ENCODE results near the gene TBC1D9.
"Not testable (repeated sequence)": the region's sequence is repeated elsewhere in the genome, so short reads cannot be mapped to it uniquely, and the experiment has no call there.

TBC1D9 gene

DNA sequence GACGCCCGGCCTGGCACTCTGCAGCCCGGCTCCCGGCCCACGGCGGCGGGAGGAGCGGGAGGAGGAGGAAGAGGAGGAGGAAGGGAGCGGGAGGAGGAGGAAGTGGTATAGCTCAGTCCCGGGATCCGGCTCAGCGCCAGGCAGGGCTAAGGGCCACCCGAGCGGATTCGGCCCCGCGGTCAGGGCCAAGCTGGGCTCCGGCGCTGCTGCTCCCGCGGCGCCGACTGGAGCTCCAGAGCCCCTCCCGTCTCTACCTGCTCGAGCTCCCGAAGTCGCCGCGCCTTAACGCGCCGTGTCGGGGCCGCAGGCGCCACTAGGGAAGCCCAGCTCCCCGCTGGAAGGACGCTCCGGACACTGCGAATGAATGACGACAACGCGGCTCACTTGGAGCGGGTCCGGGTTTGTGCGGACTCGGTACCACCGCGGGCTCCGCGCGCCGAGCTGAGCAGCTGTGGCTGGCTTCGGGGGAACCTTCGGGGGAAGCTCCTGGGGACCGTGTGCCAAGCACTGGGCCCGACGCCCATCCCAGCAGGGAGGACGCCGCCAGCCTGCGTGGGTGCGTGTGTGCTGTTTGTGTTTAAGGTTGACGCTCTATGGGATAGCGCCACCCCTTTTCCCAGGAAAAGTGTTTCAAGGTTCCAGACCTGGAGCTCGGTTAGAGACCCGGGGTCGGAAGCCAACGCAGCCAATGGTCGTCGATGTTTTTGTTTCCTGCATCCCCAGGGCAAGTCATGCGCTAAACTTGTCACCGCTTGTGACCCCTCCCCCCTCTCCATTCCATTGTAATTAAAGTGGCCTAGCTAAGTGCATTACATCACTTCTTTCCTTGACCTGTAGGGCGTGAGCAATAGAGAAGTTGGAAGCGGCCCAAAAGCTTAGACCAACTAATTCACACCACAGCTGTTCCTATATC is at the start of gene TBC1D9:
Gene TBC1D9, minus strand, starts transcription at position 67 of the 913 bp plus-strand sequence. CDS start 340 bp downstream, outside the sequence.
- peak in 1 of 2 experiments; percentile 1 for DNase-seq (ENCODE audit: low read depth in 2 of 2)

DNA sequence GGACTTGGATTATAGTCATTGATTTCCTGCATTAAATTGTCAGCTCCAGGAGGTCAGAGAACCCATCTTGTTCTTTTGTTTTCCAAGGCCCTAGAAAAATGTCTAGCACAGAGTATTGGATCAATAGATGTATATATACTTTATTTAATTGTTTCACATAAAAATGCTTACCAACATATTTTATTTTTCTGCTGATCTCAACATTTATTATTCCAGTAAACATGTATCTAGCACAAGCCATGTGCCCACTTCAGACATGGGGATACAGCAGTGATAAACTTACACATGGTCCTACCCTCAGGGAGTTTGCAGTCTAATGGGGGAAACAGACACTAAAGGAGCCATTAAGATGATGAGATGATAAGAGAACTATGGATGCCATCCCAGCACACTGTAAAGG is 49.1 kb upstream of the TBC1D9 start:
- no peak for DNase-seq (ENCODE audit: low read depth in 2 of 2)

DNA sequence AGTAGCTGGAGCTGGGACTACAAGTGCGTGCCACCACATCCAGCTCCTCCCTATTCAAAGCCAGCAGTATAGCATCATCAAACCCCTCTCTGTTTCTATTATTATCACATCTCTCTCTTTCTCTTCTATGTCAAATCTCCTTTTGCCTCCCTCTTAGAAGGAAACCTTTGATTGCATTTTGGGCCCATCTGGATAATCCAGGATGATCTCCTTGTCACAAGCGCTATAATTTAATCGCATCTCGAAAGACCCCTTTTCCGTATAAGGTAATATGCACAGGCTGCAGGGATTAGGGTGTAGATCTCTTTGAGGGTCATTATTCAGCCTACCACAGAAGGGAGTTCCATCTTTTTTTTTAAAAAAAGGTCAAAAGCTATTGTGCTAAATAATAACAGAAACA is 46.4 kb upstream of the TBC1D9 start:
- DNase-seq (ENCODE audit: low read depth in 2 of 2), result no peak

DNA sequence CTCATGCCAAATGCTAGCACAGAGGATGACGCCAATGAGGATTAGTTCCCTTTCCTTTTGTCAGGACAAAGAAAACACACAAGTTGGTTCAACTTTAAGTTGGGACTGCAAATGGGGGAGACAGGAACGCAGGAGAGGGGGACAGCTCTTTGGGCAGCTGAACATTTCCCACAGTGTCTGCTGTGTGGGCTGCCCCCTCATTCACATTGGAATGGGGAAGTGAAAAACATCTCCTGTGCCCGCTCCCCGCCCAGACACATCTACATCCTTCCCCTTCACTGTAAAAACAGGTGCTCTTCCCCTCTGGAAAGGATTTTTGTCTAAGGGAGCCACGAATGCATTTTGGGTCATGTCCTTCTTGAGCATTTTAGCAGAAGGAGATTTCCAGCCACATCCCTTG is 44.5 kb upstream of the TBC1D9 start:
- no peak for DNase-seq (ENCODE audit: low read depth in 2 of 2)

DNA sequence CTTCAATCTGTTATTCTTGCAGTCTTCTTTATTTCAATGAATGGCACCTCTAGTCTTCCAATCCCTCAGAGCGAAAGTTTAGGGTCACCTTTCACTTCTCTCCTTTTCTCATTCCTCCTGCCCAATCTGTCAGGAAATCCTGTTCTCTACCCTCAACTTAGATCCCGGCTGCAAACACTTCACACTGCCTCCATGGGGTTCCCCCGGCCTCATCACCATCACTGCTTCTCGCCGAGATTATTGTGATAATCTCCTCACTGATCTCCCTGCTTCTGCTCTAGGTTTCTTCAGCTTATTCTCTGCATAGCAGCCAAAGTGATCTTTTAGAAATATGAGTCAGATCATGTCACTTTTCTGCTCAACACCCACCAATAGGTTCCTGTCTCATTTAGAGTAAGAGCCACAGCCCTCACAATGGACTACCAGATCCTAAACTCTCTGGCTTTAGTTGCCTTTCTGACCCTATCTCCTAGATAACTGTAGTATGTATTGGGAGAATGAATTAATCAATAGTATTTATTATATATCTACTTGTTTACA is 43.6 kb upstream of the TBC1D9 start:
- DNase-seq (ENCODE audit: low read depth in 2 of 2), result no peak

DNA sequence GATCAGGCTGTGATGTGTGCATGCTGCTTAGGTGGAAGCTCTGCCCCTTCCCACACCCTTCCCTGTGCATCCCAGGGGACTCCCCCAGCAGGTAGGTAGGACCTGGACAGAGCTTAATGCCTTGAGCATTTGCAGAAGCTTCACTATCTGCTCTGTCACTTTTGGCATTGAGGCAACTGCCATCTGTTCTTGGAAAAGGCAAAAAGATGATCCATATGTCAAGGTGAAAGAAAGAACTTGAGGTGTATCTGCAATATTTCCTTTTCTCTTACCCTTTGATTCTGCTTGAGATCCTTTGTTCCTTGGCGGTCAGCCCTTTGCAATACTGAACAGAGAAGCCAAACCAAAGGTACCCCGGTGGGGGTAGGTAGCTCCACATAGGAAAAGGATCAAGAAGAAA is 37.1 kb upstream of the TBC1D9 start:
- no peak for DNase-seq (ENCODE audit: low read depth in 2 of 2)

DNA sequence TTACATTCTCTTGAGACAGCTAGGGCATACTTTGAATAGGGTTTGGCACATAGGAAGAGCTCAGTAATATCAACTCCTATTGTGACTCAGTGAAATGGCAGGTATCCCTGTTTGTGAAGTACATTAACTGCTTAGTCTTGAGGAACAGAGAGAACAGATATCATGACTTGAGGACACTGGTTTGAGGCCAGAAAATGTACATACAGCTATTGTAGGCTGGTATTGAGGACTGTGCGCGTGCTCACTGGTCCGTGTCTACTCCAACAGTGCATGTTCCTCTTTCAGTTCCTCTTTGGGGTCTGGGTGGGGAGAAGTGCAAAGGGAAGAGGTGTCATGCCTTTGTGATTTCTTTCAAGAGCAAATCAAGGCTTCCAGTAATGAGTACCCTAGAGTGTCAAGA is 34.6 kb upstream of the TBC1D9 start:
- DNase-seq (ENCODE audit: low read depth in 2 of 2), result no peak

DNA sequence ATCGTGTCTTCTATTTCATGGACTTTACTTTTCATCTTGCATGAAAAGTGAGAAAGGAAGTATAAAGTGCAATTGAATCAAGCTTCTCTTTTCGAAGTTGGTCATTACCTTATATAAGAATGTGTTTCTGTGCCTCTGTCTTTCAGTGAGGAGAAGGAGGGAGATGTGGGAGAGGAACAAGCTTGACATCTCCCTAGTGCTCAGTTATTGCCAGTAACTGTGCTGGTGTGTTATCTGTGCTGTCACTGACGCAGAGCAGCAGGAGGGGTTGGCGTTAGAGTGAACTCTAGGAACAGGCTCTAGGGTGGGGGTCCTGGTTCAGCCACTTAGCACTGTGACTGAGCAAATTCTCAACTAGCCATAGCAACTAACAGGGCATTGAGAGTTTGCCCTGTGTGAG is 34.0 kb upstream of the TBC1D9 start:
- no peak for DNase-seq (ENCODE audit: low read depth in 2 of 2)

DNA sequence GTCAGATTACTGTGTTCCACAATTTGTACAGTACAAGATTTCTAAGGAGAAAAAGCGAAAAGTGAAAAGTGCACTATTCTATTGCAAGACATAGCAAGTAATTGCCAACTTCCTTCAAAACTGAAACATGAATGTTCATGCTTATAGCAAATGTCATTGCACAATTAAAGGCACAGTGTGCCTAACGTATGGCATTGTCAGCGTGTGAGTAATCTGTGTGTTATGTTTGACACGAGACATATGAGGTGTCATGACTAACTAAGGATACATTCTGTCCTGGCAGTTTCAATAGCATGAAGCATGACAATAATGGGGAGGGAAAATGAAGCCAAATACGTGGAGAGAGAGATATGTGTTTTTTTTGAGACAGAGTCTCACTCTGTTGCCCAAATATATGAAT is 33.6 kb upstream of the TBC1D9 start:
- DNase-seq (ENCODE audit: low read depth in 2 of 2), result no peak

DNA sequence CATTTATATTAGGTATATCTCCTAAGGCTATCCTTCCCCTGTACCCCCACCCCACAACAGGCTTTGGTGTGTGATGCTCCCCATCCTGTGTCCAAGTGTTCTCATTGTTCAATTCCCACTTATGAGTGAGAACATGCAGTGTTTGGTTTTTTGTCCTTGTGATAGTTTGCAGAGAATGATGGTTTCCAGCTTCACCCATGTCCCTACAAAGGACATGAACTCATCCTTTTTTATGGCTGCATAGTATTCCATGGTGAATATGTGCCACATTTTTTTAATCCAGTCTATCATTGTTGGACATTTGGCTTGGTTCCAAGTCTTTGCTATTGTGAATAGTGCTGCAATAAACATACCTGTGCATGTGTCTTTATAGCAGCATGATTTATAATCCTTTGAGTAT is 26.6 kb upstream of the TBC1D9 start:
- not testable (repeated sequence) for DNase-seq (ENCODE audit: low read depth in 2 of 2)

DNA sequence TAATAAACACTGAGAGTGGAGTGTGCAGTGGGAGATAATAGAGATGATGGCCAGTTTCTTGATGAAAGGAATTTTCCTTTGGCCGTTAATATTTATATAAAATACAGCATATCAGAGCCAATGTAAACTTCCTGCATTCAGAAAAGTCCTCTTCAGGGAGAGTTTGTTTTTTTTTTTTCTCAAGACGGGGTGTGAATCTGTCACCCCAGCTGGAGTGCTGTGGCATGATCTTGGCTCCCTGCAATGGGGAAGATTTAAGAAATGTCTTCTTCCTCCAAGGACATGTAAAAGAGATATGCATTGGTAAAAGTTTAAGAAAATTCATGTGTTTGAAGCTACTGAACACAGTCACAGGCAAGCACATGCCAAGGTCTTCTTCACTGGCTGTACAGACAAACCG is 25.4 kb upstream of the TBC1D9 start:
- DNase-seq (ENCODE audit: low read depth in 2 of 2), result no peak

DNA sequence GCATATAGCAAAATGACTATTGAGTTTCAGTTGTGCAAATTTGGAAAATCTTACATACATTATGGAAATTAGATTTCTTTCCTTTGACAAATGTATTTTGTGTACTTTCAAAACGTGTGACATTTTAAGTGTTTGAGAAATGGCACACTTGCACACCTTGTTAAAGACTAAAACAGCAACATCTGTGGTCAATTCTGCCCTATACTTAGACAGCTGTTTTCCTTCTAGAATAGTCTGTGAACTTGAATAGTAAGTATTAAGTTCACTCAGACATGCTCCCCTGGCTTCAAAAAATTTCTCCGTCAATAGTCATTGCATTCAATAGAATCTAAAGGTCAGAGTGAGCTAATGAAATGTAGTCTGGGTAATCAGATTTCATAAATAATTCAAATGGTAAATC is 21.7 kb upstream of the TBC1D9 start:
- no peak for DNase-seq (ENCODE audit: low read depth in 2 of 2)

DNA sequence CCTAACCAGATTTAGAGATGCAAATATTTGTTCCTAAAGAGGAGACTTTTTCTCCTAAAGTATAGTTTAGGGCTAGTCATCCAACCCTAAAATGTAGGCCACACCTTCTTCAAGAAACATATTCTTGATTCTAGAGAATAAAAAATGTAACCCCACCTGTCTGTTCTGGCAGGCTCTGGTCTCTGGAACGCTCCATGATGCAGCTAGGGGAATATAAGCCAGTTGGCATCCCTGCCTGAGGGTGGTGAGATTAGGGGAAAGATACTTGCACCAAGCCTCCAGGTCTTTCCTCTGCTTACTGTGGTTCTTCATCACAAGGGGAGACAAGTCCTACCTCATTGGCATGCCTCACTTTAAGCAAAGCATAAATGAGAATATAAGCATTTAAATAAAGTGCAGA is 21.2 kb upstream of the TBC1D9 start:
- DNase-seq (ENCODE audit: low read depth in 2 of 2), result no peak

DNA sequence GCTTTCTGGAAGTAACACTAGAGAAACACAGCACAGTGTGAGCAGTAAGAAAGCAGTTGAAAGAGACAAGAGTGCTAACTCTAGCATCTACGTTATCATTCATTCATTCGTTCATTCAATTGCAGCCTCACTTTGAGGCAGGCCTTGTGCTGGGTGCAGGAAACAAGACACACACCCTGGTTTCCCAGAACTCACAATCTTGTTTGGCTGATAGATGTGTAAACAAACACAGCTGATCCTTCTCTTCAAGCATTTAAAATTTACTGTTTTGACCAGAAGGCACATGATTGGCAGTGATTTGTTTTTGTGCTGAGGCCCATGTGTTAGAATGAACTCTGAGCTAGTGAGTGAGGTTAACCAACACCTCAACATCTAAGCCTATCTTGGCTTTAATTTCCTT is 20.4 kb upstream of the TBC1D9 start:
- no peak for DNase-seq (ENCODE audit: low read depth in 2 of 2)

DNA sequence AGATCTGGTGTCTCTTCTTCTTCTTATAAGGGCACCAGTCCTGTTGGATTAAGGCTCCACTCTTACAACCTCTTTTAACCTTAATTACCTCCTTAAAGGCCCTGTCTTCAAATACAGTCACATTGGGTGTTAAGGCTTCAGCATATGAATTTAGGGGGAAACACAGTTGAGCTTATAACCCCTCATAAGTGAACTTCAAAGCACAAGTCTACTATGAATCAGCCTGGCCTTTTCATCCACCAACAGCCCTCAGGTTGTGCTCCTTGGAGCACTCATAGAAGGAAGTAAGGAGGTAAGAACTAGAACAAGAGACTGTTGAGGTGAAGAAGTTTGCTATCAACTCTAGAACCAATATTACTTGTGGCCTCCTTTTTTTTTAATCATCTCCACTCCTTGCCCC is 18.8 kb upstream of the TBC1D9 start:
- DNase-seq (ENCODE audit: low read depth in 2 of 2), result no peak

DNA sequence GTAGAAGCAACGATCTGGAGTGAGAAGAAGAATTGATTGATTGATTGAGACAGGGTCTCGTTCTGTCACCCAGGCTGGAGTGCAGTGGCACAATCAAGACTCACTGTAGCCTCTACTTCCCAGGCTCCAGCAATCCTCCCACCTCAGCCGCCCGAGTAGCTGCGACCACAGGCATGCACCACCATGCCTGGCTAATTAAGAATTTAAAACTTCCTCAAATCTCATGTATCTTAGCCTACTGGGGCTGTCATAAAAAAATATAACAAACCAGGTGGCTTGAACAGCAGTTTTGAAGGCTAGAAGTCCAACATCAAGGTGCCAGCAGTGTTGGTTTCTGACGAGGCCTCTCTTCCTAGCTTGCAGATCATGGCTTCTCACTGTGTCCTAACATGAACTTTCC is 18.3 kb upstream of the TBC1D9 start:
- DNase-seq (ENCODE audit: low read depth in 2 of 2), result no peak

DNA sequence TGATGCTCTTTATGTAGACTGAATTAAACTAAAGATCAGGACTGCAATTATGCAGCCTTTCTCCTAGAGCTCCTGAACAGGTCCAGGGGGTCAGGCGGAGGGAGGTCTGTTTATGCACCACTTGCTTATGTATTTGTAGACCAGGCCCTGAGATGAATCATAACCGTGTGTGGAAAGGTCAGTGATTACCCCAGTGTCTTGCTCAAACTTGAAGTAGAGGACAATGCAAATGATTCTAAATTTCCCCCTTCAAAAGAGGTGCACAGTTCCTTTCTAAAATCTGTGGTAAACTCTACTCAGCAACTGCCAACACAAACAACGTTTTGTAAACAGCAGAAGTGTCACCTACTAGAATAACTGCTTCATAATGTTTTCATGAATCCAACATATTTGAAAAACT is 13.0 kb upstream of the TBC1D9 start:
- no peak for DNase-seq (ENCODE audit: low read depth in 2 of 2)

DNA sequence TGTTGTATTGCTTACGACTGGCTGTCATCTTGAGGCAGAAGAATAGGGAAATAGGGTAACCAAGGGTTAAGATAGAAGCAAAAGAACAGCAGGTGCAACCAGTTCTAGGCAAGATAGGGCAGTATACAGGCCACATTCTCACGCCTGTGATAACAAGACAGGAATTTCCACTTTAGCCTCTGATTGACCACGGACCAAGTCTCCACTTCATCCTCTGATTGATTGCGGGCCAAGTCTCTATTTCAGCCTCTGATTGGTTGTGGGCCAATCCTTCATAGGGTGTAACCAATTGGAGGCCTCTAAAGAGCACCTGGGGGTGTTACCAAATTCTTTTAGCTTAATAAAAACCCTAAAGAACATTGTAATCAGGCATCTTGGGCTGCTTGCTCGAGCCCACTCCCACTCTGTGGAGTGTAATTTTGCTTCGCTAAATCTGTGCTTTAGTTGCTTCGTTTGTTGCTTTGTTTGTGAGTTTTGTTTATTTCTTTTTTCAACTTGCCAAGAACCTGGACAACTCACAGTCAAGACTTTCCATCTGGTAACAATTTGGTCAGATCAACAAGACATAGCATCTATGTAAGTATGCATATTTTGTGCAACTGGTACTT is 8.7 kb upstream of the TBC1D9 start:
- no peak for DNase-seq (ENCODE audit: low read depth in 2 of 2)

DNA sequence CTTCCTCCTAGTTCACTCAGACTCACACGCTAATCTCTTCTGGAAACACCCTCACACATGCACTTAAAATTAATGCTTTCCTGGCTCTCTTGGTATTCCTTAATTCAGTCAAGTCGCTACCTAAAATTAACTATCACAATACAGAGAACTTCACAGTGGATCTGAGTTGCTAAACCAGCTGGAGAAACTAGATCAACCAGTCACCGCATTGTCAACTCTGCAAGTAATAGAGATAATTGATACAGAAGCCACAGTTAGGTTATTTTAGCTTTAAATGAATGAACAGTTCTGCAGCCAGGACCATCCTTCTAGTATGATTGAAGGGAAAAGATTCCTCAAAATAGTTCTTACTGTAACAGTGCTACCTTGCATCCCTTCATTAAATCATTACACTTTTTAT is 6.0 kb upstream of the TBC1D9 start:
- no peak for DNase-seq (ENCODE audit: low read depth in 2 of 2)

DNA sequence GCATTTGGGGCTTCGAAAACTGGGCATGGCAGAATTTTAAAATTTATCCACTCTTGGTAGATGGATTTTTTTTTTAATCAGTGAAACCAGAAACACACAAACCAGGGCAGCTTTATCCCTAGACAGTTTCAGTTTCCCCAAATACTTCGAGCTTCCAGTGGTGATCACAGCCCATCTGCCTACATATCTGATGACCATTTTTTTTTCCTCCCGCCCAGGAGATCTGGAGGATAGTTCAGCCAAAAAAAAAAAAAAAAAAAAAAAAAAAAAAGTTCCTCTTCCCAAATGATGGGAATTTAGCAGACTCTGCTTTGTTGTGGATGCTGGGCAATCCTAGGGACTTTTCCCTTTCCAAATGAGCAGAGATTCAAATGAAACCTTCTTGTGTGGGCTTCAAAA is 1.0 kb upstream of the TBC1D9 start:
- no peak for DNase-seq (ENCODE audit: low read depth in 2 of 2)

DNA sequence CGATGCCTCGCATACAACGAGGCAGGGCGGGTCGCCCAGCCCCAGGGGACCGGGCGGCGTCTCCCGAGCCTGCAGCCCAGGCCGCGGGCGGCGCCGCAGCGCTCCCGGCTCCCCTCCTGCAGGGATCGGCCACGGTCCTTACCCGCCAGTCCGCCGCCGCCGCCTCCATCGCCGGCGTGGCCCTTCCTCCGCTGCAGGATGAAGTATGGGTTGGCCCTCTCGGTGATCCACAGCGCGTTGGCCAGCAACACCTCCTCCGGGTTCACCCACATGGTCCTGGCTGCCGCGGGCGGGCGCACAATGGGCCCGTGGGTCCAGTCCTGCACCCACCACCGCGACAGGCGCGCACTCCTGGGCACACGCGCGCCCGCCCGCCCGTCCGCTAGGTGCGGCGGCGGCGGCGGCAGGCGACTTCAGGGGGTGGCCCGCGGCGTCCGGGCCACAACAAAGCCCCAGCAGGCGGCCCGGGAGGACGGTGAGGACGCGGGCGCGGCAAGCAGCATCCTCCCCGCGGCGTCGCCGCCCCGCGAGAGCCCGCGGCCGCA is 339 bp downstream of the TBC1D9 start:
- DNase-seq (ENCODE audit: low read depth in 2 of 2), result peak in 1 of 2 experiments; percentile 1

DNA sequence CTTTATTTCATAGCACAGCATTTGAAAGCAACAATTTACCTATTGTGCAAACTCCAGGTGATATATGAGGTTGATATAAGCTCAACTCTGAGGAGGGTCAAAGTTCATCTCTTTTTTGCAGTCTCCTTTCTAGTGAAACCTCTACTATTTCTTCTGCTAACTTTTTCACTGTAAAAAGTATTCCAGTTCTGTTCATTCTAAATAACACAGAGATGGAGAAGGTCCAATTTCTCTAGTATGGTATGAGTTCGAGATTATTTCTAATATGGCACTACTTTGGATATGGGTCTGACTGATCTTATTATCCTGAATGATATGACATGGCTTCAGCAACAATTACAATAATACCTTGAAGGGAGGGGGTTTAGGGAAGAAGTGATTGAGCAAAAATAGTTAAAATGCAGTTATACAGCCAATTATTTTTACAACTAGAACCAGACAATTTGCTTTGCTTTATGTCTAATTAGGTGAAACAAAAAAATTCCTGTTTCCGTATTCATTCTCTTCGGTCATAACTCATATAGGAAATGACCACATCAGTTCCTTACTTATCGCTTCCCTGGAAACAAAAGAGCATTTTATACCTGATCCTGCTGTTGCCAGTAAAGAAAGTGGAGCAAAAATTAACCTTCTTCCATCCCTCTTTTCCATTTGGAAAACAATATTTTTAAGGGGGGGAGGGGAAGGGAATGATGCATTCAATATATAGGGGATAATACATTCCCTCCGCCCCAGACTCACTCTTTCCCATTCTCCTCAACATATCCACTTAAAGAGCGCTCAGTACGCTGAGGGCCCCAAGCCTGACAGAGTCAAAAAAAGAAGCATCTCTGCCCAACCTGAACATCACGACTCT is 1.0 kb downstream of the TBC1D9 start:
- no peak for DNase-seq (ENCODE audit: low read depth in 2 of 2)

Data from stimulated activated CD4-positive, alpha-beta T cell treated with anti-CD3 and anti-CD28 coated beads, Interleukin-12 subunit alpha, Interleukin-12 subunit beta, amount 100 ng/mL, for 24 hours (primary cell).